ENCODE measurements around the gene MX1. TPM values are rescaled to one million over a fixed set of nuclear protein-coding genes. Genes with fewer than 3 reads are reported as not detected.
"Not testable (repeated sequence)": the region's sequence is repeated elsewhere in the genome, so short reads cannot be mapped to it uniquely, and the experiment has no call there.

Gene MX1
- total RNA-seq, 1 experiment from 2014 or later, result 90.0 TPM

DNA sequence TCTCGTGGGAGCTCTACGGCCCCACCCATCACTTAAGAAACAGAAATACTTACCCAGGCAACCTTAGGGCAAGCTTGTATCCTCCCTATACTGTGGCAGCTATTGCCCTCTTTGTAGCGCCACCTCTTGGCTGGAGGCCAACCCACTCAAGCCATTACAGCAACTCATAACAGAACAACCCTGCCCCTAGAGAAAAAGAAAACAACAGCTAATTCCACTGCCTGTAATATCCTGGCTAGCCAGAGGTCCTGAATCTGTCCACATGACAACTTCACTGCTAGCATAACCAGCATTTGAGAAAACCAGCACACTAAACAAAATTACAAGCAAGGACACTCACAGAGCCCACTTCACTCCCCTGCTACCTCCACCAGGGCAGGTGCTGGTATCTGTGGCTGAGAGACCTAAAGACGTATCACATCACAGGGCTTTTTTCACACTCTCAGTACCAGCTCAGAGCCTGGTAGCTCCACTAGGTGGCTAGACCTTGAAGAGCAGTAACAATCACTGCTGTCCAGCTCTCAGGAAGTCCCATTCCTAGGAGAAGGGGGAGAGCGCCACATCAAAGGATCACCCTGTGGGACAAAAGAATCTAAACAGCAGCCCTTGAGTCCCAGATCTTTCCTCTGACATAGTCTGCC, 14.5 kb upstream of the MX1 start:
- peak overlapping the region; percentile 40 for H3K4me2 ChIP-seq (ENCODE audit: low read depth, low read length, poor library complexity, severe bottlenecking)

DNA sequence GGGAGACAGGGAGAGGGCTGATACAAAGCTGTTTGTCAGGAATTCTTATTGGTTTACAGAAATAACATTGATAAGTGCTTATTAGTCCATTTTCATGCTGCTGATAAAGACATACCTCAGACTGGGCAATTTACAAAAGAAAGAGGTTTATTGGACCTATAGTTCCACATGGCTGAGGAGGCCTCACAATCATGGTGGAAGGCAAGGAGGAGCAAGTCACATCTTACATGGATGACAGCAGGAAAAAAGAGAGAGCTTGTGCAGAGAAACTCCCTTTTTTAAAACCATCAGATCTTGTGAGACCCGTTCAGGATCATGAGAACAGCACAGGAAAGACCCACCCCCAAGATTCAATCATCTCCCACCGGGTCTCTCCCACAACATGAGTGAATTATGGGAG, 8.5 kb upstream of the MX1 start:
- not testable (repeated sequence) for H3K36me3 ChIP-seq (ENCODE audit: insufficient read depth, low read length); H3K27me3 ChIP-seq (ENCODE audit: low read length); DNase-seq; H3K9ac ChIP-seq (ENCODE audit: low read length); H3K4me3 ChIP-seq (ENCODE audit: low read length); H3K4me2 ChIP-seq (ENCODE audit: low read depth, low read length, poor library complexity, severe bottlenecking); H3K9me2 ChIP-seq (replicated peaks; ENCODE audit: insufficient read depth, low read length); H2AFZ ChIP-seq (ENCODE audit: low read length); H4K20me1 ChIP-seq (ENCODE audit: insufficient read depth, low read depth, low read length); H3K79me2 ChIP-seq (ENCODE audit: low read length); H3K9me3 ChIP-seq (ENCODE audit: low read length); H3K27ac ChIP-seq (ENCODE audit: low read length)
- peaks cover 12% of the 10 kb centered on the region for H3K4me1 ChIP-seq (ENCODE audit: low read length)

More for the DNA sequence above, 14.5 kb upstream of the MX1 start:
- H3K4me3 ChIP-seq (ENCODE audit: low read length), result peak overlapping the region; percentile 32; the same call in 1 of the 2 replicates
- no peaks in the 10 kb centered on the region for H3K27me3 ChIP-seq (ENCODE audit: low read length)
- H4K20me1 ChIP-seq (ENCODE audit: insufficient read depth, low read depth, low read length), result no peaks in the 10 kb centered on the region
- peak overlapping the region; percentile 6; the same call in 1 of the 2 replicates for H3K9ac ChIP-seq (ENCODE audit: low read length)
- DNase-seq, result peak; percentile 87
- no peak overlapping the region for H3K27ac ChIP-seq (ENCODE audit: low read length)
- no peak overlapping the region for H2AFZ ChIP-seq (ENCODE audit: low read length)
- H3K4me1 ChIP-seq (ENCODE audit: low read length), result peaks cover 7% of the 10 kb centered on the region
- H3K9me2 ChIP-seq (replicated peaks; ENCODE audit: insufficient read depth, low read length), result no peaks in the 10 kb centered on the region
- H3K79me2 ChIP-seq (ENCODE audit: low read length), result no peaks in the 10 kb centered on the region
- no peaks in the 10 kb centered on the region for H3K9me3 ChIP-seq (ENCODE audit: low read length)
- no peaks in the 10 kb centered on the region for H3K36me3 ChIP-seq (ENCODE audit: insufficient read depth, low read length)

DNA sequence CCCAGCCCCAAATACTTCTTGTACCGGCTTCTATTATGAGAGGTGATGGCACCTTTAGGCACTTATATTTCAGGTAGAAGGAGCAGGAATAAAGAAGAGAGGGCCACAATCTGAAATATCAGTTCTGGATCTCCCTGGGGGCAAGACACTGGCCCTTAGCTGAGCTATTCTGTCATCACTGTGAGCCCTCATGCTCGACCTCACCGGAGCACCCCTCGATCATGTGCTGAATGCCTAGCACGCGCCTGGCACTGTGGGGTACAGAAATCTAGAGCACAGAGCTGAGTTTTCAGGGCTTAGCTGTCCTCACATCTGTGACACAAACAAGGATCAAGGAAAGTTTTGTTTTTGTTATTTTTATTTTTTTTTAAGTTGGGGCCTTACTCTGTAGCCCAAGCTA, 7.6 kb upstream of the MX1 start:
- no peaks in the 10 kb centered on the region for H3K9me2 ChIP-seq (replicated peaks; ENCODE audit: insufficient read depth, low read length)
- no peak overlapping the region for H3K4me3 ChIP-seq (ENCODE audit: low read length)
- H3K27ac ChIP-seq (ENCODE audit: low read length), result no peak overlapping the region
- H3K27me3 ChIP-seq (ENCODE audit: low read length), result no peaks in the 10 kb centered on the region
- H3K9ac ChIP-seq (ENCODE audit: low read length), result no peak overlapping the region
- H2AFZ ChIP-seq (ENCODE audit: low read length), result no peak overlapping the region
- H3K79me2 ChIP-seq (ENCODE audit: low read length), result no peaks in the 10 kb centered on the region
- H3K4me1 ChIP-seq (ENCODE audit: low read length), result peaks cover 13% of the 10 kb centered on the region
- H4K20me1 ChIP-seq (ENCODE audit: insufficient read depth, low read depth, low read length), result no peaks in the 10 kb centered on the region
- no peak overlapping the region for H3K4me2 ChIP-seq (ENCODE audit: low read depth, low read length, poor library complexity, severe bottlenecking)
- H3K9me3 ChIP-seq (ENCODE audit: low read length), result no peaks in the 10 kb centered on the region
- no peaks in the 10 kb centered on the region for H3K36me3 ChIP-seq (ENCODE audit: insufficient read depth, low read length)
- no peak for DNase-seq

DNA sequence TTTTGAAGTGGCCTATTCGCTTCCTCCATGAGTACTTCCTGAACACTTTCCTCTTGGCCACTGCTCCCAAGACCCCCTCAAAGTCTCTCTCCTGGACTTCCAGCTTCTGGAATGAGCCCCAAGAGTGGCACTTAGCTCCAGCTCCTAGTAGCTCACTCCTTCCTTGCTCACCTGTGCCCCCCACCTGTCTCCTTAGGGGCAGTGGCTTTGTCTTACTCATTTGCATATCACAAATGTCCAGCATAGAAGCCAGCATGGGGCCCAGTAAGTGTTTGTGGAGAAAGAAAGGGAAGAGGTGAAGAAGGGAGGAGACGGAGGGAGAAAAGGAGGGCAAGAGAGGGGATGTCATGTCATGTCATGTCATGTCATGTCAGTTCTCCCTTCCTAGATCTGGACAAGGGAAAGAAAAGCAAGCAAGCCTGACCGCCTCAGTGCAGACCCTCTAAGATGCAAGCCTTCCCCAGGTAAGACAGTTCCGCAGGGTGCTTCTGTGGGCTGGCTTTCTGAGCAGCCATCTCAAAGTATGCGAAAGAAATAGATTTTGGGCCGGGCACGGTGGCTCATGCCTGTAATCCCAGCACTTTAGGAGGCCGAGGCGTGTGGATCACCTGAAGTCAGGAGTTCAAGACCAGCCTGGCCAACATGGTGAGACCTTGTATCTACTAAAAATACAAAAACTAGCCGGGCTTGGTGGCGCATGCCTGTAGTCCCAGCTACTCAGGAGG, 6.9 kb upstream of the MX1 start:
- Histone ChIP-seq H3K36me3 (ENCODE audit: insufficient read depth, low read length) (no peaks in the 10 kb centered on the region), H3K4me3 (ENCODE audit: low read length) (no peak overlapping the region), H3K27ac (ENCODE audit: low read length) (no peak overlapping the region), H3K4me1 (ENCODE audit: low read length) (peaks cover 19% of the 10 kb centered on the region), H3K4me2 (ENCODE audit: low read depth, low read length, poor library complexity, severe bottlenecking) (no peak overlapping the region), H3K79me2 (ENCODE audit: low read length) (no peaks in the 10 kb centered on the region), H4K20me1 (ENCODE audit: insufficient read depth, low read depth, low read length) (no peaks in the 10 kb centered on the region), H3K9ac (ENCODE audit: low read length) (no peak overlapping the region), H3K9me2 (replicated peaks; ENCODE audit: insufficient read depth, low read length) (no peaks in the 10 kb centered on the region), H3K27me3 (ENCODE audit: low read length) (no peaks in the 10 kb centered on the region), H3K9me3 (ENCODE audit: low read length) (no peaks in the 10 kb centered on the region), H2AFZ (ENCODE audit: low read length) (no peak overlapping the region)
- no peak for DNase-seq

DNA sequence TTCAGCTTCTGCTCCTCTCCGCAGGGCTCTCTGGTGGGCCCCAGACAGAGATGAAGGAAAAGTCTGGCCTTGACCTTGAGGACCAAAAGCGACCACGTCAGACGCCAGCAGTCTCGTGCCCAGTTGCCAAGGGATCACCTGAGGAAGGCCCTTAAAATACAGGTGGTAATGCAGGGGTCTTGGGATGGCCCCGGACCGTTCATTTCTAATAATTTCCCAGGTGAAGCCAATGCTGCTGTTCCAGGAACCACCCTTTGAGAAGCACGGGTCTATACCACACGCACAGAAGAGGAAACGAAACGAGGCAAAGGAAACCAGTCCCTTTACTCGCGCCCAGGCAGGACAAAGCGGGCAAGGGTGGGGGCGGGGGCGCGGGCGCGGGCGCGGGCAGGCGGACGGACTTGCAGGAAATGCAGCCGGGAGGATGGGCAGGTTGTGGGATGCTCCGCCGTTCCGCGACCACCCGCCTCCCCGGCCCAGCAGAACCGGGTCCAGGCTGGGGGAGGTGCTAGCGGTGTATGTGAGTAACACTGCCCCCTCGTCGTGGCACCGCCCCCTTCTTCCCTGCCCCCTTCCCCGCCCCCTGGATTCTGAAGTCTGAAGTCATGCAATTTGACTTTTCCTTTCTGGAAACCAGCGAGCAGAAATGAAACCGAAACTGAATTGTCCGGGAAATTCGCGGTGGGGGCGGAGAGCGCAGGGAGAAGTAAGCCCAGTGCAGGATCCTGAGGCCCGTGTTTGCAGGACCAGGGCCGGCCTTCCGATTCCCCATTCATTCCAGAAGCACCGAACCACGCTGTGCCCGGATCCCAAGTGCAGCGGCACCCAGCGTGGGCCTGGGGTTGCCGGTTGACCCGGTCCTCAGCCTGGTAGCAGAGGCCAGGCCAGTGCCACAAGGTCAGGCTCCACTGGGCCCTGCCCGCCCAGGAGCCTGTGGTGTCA, 5.8 kb upstream of the MX1 start:
- H3K27ac ChIP-seq (ENCODE audit: low read length), result no peak overlapping the region
- no peaks in the 10 kb centered on the region for H3K79me2 ChIP-seq (ENCODE audit: low read length)
- H3K36me3 ChIP-seq (ENCODE audit: insufficient read depth, low read length), result no peaks in the 10 kb centered on the region
- peak; percentile 83 for DNase-seq
- peaks cover 19% of the 10 kb centered on the region for H3K4me1 ChIP-seq (ENCODE audit: low read length)
- no peaks in the 10 kb centered on the region for H3K9me3 ChIP-seq (ENCODE audit: low read length)
- H3K9me2 ChIP-seq (replicated peaks; ENCODE audit: insufficient read depth, low read length), result no peaks in the 10 kb centered on the region
- H4K20me1 ChIP-seq (ENCODE audit: insufficient read depth, low read depth, low read length), result no peaks in the 10 kb centered on the region
- no peaks in the 10 kb centered on the region for H3K27me3 ChIP-seq (ENCODE audit: low read length)
- peak overlapping the region; percentile 96 for H3K4me3 ChIP-seq (ENCODE audit: low read length)
- H3K4me2 ChIP-seq (ENCODE audit: low read depth, low read length, poor library complexity, severe bottlenecking), result peak overlapping the region; percentile 99
- H2AFZ ChIP-seq (ENCODE audit: low read length), result peak overlapping the region; percentile 92
- H3K9ac ChIP-seq (ENCODE audit: low read length), result peak overlapping the region; percentile 90

GRCh38 chr21:41420998-41421397, 5.0 kb upstream of the MX1 start:
- not testable (repeated sequence) for H3K27me3 ChIP-seq (ENCODE audit: low read length); H3K36me3 ChIP-seq (ENCODE audit: insufficient read depth, low read length); H2AFZ ChIP-seq (ENCODE audit: low read length); H3K9me3 ChIP-seq (ENCODE audit: low read length); H3K27ac ChIP-seq (ENCODE audit: low read length); H3K79me2 ChIP-seq (ENCODE audit: low read length); H3K9me2 ChIP-seq (replicated peaks; ENCODE audit: insufficient read depth, low read length); DNase-seq; H4K20me1 ChIP-seq (ENCODE audit: insufficient read depth, low read depth, low read length)
- Histone ChIP-seq H3K4me1 (ENCODE audit: low read length) (peaks cover 24% of the 10 kb centered on the region), H3K9ac (ENCODE audit: low read length) (peak overlapping the region; percentile 90), H3K4me2 (ENCODE audit: low read depth, low read length, poor library complexity, severe bottlenecking) (peak overlapping the region; percentile 99), H3K4me3 (ENCODE audit: low read length) (peak overlapping the region; percentile 96; the same call in 1 of the 2 replicates)

DNA sequence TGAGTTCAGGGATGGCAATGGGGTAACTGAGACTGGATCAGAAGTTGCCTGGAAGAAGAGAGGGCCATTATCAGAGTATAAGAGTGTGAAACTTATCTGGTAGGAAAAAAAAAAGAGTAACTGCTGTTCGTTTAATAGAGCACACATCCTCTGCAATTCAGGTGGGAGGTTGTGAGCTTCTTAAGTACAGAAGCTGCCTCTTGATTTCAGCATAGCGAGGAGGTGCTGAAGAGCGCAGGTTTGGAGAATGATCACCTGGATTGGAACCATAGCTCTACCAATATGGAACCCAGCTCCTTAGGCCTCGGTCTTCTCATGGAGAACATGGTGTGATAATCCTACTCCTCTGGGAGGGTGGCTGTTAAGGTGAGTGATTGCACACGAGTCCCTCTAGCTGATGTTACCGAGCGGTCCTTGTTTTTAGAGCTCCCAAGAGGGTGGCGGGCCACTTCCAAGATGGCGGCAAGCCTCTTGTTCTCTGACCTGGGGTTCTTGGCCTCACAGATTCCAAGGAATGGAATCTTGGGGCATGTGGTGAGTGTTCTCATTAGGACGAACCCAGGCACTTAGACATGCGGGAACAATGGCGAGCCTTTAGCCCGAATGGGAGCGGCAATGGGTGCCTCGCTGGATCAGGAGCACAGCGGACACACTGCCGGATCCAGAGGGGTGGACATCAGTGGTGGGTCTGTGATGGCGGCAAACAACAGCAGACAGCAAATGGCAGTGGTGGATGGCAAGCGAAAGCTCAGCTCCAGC, 3.3 kb upstream of the MX1 start:
- Histone ChIP-seq H3K4me1 (ENCODE audit: low read length) (peaks cover 35% of the 10 kb centered on the region), H2AFZ (ENCODE audit: low read length) (no peak overlapping the region), H3K36me3 (ENCODE audit: insufficient read depth, low read length) (no peaks in the 10 kb centered on the region), H3K9ac (ENCODE audit: low read length) (no peak overlapping the region), H3K27me3 (ENCODE audit: low read length) (no peaks in the 10 kb centered on the region), H3K79me2 (ENCODE audit: low read length) (peaks cover 8% of the 10 kb centered on the region; the same call in 1 of the 2 replicates), H4K20me1 (ENCODE audit: insufficient read depth, low read depth, low read length) (no peaks in the 10 kb centered on the region), H3K9me2 (replicated peaks; ENCODE audit: insufficient read depth, low read length) (no peaks in the 10 kb centered on the region), H3K27ac (ENCODE audit: low read length) (no peak overlapping the region), H3K9me3 (ENCODE audit: low read length) (no peaks in the 10 kb centered on the region), H3K4me2 (ENCODE audit: low read depth, low read length, poor library complexity, severe bottlenecking) (no peak overlapping the region), H3K4me3 (ENCODE audit: low read length) (no peak overlapping the region)
- DNase-seq, result no peak
